ENCODE data around the gene VAMP8.

VAMP8 gene

DNA sequence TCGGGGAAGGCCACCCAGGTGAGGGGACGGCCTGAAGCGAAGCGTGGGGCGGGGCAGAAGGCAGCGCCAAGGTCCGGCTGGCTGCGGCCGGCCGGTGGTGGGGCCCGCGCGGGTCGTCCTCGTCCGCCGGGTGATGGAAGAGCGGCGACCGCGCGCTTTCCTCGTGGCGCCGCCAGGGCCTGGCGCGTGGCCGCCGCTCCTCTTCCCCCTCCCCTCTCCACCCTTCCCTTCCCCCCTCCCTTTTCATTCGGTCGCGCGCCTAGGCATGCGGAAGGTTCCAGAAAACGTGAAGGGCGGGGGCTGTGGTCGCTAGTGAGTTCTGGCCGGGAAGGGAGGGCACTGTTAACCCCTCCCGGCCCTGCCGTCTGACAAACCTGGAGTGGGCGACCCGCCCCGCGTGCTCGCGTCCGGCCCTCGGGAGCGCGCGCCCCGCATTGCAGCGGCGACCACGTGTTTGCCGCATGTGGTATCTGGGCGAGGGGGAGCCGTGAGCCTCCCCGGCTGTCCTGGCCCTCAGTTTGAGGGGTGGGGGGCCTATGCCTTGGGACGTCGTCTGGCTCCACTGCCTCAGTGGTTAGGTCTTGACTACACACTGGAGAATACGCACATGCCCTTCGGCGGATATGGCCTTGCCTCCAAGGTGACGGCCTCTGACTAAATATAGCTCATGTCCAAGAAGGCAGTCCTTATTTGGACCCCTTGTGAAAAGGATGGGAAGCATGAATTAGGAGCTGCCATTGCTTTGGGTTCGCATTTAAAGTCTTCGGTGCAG, 37.8 kb upstream of the VAMP8 start:
- H3K4me2 ChIP-seq (ENCODE audit: low read length), result peak overlapping the region; percentile 98
- peaks cover 34% of the 10 kb centered on the region for H4K20me1 ChIP-seq (ENCODE audit: control insufficient read depth, insufficient read depth, low read depth, low read length)
- peaks cover 73% of the 10 kb centered on the region for H3K36me3 ChIP-seq (ENCODE audit: control insufficient read depth, low read length)
- TF ChIP-seq, protein P1, sequence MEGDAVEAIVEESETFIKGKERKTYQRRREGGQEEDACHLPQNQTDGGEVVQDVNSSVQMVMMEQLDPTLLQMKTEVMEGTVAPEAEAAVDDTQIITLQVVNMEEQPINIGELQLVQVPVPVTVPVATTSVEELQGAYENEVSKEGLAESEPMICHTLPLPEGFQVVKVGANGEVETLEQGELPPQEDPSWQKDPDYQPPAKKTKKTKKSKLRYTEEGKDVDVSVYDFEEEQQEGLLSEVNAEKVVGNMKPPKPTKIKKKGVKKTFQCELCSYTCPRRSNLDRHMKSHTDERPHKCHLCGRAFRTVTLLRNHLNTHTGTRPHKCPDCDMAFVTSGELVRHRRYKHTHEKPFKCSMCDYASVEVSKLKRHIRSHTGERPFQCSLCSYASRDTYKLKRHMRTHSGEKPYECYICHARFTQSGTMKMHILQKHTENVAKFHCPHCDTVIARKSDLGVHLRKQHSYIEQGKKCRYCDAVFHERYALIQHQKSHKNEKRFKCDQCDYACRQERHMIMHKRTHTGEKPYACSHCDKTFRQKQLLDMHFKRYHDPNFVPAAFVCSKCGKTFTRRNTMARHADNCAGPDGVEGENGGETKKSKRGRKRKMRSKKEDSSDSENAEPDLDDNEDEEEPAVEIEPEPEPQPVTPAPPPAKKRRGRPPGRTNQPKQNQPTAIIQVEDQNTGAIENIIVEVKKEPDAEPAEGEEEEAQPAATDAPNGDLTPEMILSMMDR (IDR thresholded peaks at IDR 0.05; ENCODE audit: low read depth, low read length, poor library complexity, severe bottlenecking), result no peak
- no peak for TF ChIP-seq EZH2phosphoT487 (IDR thresholded peaks at IDR 0.05; ENCODE audit: borderline replicate concordance, low read length)
- H3K9me2 ChIP-seq (replicated peaks; ENCODE audit: control insufficient read depth, low read length), result no peaks in the 10 kb centered on the region
- peak overlapping the region; percentile 100 for H3K4me3 ChIP-seq (ENCODE audit: low read length)
- H3K27ac ChIP-seq (ENCODE audit: low read depth, low read length), result peak overlapping the region; percentile 91
- peaks cover 48% of the 10 kb centered on the region for H3F3A ChIP-seq (ENCODE audit: control insufficient read depth, insufficient read depth)
- H3K79me2 ChIP-seq (ENCODE audit: control insufficient read depth, low read length), result peaks cover 68% of the 10 kb centered on the region
- H3K9me3 ChIP-seq (ENCODE audit: control insufficient read depth, insufficient read depth, low read length), result no peaks in the 10 kb centered on the region
- H3K4me1 ChIP-seq (ENCODE audit: control insufficient read depth, low read length), result peaks cover 37% of the 10 kb centered on the region
- H3K27me3 ChIP-seq (ENCODE audit: control insufficient read depth, low read length), result no peaks in the 10 kb centered on the region

DNA sequence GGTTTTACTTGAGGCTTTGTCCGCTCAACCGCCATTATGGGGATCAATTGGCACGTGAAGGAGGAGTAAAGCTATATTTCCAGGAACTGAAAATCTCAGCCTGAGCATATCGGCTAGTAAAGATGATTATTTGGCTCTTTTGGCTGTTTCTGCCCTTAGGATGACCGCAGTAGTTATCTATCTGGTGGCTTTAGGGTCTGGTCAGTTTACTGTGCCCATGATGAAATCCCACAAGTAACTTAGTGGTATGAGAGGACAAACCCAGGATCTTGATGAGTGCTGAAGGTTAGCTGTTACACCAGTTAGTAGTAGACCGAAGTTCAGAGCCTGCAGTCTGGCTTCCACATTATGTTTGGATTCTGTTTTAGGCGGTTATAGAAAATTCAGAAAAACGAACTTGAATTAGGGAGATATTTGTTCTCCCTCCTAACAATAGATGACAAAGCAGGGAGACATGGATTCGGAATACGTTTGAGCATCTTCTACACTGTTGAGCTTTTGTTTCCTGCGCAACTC, 37.2 kb upstream of the VAMP8 start:
- peaks cover 51% of the 10 kb centered on the region for H3F3A ChIP-seq (ENCODE audit: control insufficient read depth, insufficient read depth)
- peak overlapping the region; percentile 98 for H3K4me2 ChIP-seq (ENCODE audit: low read length)
- H3K79me2 ChIP-seq (ENCODE audit: control insufficient read depth, low read length), result peaks cover 68% of the 10 kb centered on the region
- H3K9me2 ChIP-seq (replicated peaks; ENCODE audit: control insufficient read depth, low read length), result no peaks in the 10 kb centered on the region
- H3K27me3 ChIP-seq (ENCODE audit: control insufficient read depth, low read length), result no peaks in the 10 kb centered on the region
- H3K27ac ChIP-seq (ENCODE audit: low read depth, low read length), result peak overlapping the region; percentile 91
- H3K4me1 ChIP-seq (ENCODE audit: control insufficient read depth, low read length), result peaks cover 37% of the 10 kb centered on the region
- H3K4me3 ChIP-seq (ENCODE audit: low read length), result peak overlapping the region; percentile 100
- H3K36me3 ChIP-seq (ENCODE audit: control insufficient read depth, low read length), result peaks cover 80% of the 10 kb centered on the region
- TF ChIP-seq, protein P1 (IDR thresholded peaks at IDR 0.05; ENCODE audit: low read depth, low read length, poor library complexity, severe bottlenecking), result no peak
- TF ChIP-seq EZH2phosphoT487 (IDR thresholded peaks at IDR 0.05; ENCODE audit: borderline replicate concordance, low read length), result no peak
- no peaks in the 10 kb centered on the region for H3K9me3 ChIP-seq (ENCODE audit: control insufficient read depth, insufficient read depth, low read length)
- peaks cover 34% of the 10 kb centered on the region for H4K20me1 ChIP-seq (ENCODE audit: control insufficient read depth, insufficient read depth, low read depth, low read length)

GRCh38 chr2:85541262-85541661, 36.1 kb upstream of the VAMP8 start:
- Histone ChIP-seq H3F3A (ENCODE audit: control insufficient read depth, insufficient read depth) (peaks cover 62% of the 10 kb centered on the region), H3K79me2 (ENCODE audit: control insufficient read depth, low read length) (peaks cover 67% of the 10 kb centered on the region), H3K9me2 (replicated peaks; ENCODE audit: control insufficient read depth, low read length) (no peaks in the 10 kb centered on the region), H3K27ac (ENCODE audit: low read depth, low read length) (no peak overlapping the region), H3K4me2 (ENCODE audit: low read length) (peak overlapping the region; percentile 98), H3K4me1 (ENCODE audit: control insufficient read depth, low read length) (peaks cover 37% of the 10 kb centered on the region), H4K20me1 (ENCODE audit: control insufficient read depth, insufficient read depth, low read depth, low read length) (peaks cover 34% of the 10 kb centered on the region), H3K27me3 (ENCODE audit: control insufficient read depth, low read length) (no peaks in the 10 kb centered on the region), H3K9me3 (ENCODE audit: control insufficient read depth, insufficient read depth, low read length) (no peaks in the 10 kb centered on the region), H3K4me3 (ENCODE audit: low read length) (peak overlapping the region; percentile 100), H3K36me3 (ENCODE audit: control insufficient read depth, low read length) (peaks cover 90% of the 10 kb centered on the region)
- TF ChIP-seq, protein P1 (IDR thresholded peaks at IDR 0.05; ENCODE audit: low read depth, low read length, poor library complexity, severe bottlenecking), result no peak

All from DOHH2 (cell line).